Stomach smooth muscle (tissue), 2 donors: ENCODE results near the gene P2RY12.

ENCODE experiments used
- H3K27ac ChIP-seq: one replicate; pipeline ENCODE4 v1.7.0; 2013; ENCODE audit warnings: mild to moderate bottlenecking, low read length, inconsistent platforms
- H3K27me3 ChIP-seq, 2 donors: one replicate each; pipeline ENCODE4 v1.7.0; 2013; ENCODE audit warnings: low read length in 2 of 2; ENCODE audit not compliant: insufficient read depth in 2 of 2, control insufficient read depth in 1 of 2
- H3K36me3 ChIP-seq, 2 donors: one replicate each; pipeline ENCODE4 v1.7.0; 2013; ENCODE audit warnings: low read length in 2 of 2; ENCODE audit not compliant: control insufficient read depth in 2 of 2, insufficient read depth in 2 of 2
- H3K4me1 ChIP-seq: one replicate; pipeline ENCODE4 v1.7.0; 2013; ENCODE audit warnings: low read length; ENCODE audit not compliant: control insufficient read depth, insufficient read depth
- H3K4me3 ChIP-seq, 2 donors: one replicate each; pipeline ENCODE4 v1.7.0; 2013; ENCODE audit warnings: low read length in 2 of 2
- H3K9ac ChIP-seq, 2 donors: one replicate each; pipeline ENCODE4 v1.7.0; 2013; ENCODE audit warnings: low read length in 2 of 2, mild to moderate bottlenecking in 1 of 2
- H3K9me3 ChIP-seq, 2 donors: one replicate each; pipeline ENCODE4 v1.7.0; 2013; ENCODE audit warnings: low read length in 2 of 2; ENCODE audit not compliant: control insufficient read depth in 2 of 2
- donor health status: healthy.
- donor health status: Pancreatic carcinoma.

Gene P2RY12

DNA sequence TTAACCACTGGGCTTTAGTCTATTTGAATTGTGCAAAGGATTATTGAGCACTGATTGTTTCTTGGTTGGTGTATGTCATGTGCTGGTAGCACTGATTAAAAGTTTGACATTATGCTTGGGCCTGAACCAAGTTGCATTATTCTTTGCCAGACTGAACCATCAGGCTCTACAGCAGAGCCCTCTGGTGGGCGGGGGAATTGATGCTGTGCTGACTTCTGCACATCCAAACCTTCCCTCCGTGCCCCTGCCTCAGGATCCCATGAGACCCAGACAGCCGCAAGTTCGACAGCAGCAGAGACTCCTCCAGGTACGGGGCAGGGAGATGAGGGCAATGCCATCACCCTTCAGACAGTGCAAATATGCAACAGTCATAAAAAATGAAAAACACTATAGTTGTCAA, 28.4 kb upstream of the P2RY12 start:
- Histone ChIP-seq H3K9me3 (no peaks in the 10 kb centered on the region), H3K4me1 (no peaks in the 10 kb centered on the region), H3K4me3 (no peak overlapping the region), H3K27ac (no peak overlapping the region), H3K36me3 (no peaks in the 10 kb centered on the region), H3K27me3 (no peaks in the 10 kb centered on the region), H3K9ac (no peak overlapping the region)

DNA sequence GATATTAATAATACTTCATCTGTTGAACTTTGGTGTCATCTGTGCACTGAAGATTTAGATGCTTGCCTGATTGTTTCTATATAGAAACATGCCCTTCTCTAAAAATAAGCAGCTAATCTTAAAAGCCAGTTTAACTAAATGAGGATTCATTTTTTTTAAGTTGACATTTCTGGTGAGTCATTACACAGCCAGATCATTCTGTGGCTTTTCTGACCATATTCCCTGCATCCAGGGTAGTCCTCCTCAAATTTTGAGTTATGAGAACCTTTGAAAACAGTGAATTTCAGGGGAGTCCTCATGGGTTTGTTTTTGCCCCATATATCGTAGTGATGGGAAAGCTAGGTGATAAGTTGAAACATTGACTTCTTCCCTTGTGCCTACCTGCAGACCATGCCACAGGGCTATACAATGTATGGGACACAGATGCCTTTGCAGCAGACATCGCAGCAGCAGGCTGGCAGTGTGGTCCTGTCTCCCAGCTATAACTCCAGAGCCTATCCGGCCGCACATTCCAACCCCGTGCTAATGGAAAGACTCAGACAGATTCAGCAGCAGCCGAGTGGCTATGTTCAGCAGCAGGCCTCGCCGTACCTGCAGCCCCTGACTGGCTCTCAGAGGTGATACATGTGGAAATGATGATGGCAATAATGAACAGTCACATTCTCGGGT, 26.5 kb upstream of the P2RY12 start:
- H3K9ac ChIP-seq, result no peak overlapping the region
- H3K9me3 ChIP-seq, result no peaks in the 10 kb centered on the region
- no peaks in the 10 kb centered on the region for H3K27me3 ChIP-seq
- no peaks in the 10 kb centered on the region for H3K4me1 ChIP-seq
- no peak overlapping the region for H3K4me3 ChIP-seq
- H3K27ac ChIP-seq, result no peak overlapping the region
- no peaks in the 10 kb centered on the region for H3K36me3 ChIP-seq

DNA sequence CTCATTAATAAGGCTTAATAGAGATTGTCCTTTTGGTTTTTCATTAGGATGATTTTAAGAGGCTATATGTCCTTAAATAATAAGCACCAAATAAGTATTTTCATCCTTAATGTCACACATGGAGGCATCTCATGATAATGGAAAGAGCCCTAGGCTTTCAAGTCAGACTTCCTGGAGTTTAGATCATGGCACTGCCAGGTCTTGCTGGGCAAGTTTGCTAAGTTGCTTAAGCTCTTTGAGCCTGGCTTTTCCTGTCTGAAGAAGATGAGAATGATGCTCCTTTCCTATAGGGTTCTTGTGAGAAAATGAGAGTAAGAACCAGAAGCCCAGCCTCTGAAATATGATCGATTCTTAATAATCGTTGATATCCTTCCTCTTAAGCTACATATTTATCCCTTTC, 23.4 kb upstream of the P2RY12 start:
- no peak overlapping the region for H3K9ac ChIP-seq
- H3K9me3 ChIP-seq, result no peaks in the 10 kb centered on the region
- H3K36me3 ChIP-seq, result no peaks in the 10 kb centered on the region
- no peak overlapping the region for H3K4me3 ChIP-seq
- H3K27me3 ChIP-seq, result no peaks in the 10 kb centered on the region
- no peaks in the 10 kb centered on the region for H3K4me1 ChIP-seq
- no peak overlapping the region for H3K27ac ChIP-seq

DNA sequence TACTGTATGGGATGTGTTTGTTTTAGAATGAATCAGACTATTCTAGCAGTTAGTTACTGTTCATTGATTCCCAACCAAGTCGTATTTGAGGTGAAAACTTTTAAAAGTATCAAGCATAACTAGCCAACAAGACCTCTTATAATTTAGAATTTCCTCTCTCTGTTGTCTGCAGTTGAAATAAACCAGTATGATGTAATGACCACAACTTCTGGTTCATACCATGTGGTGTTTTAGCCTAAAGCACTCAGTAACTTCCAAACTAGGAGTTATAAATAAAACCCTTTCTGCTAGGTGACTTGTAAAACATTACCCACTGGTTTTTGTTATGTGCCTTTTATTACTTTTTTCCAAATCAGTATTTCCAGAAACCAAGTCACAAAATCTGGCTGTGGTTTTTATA, 19.8 kb upstream of the P2RY12 start:
- Histone ChIP-seq H3K9ac (no peak overlapping the region), H3K4me3 (no peak overlapping the region), H3K27ac (no peak overlapping the region), H3K4me1 (no peaks in the 10 kb centered on the region), H3K36me3 (no peaks in the 10 kb centered on the region), H3K9me3 (no peaks in the 10 kb centered on the region), H3K27me3 (no peaks in the 10 kb centered on the region)

DNA sequence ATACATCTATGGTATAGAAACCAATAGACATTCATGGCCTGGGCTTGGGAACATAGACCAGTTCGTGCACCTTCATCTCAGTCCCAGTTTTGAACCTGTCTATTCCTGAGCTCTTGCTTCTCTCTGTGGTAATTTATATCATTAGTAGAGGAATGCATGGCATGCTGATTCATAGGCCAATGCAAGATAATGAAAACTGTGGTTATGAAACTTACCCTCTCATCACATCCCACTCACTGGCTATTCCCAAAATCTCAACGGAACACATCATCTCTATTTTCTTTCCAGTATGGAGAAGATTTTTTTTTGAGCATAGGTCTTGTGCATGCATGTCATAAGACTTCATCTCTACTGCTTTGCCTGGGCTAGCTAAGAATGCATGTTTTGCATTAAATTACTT, 18.7 kb upstream of the P2RY12 start:
- H3K36me3 ChIP-seq, result no peaks in the 10 kb centered on the region
- no peaks in the 10 kb centered on the region for H3K27me3 ChIP-seq
- H3K27ac ChIP-seq, result no peak overlapping the region
- H3K9me3 ChIP-seq, result no peaks in the 10 kb centered on the region
- no peak overlapping the region for H3K9ac ChIP-seq
- no peaks in the 10 kb centered on the region for H3K4me1 ChIP-seq
- H3K4me3 ChIP-seq, result no peak overlapping the region

DNA sequence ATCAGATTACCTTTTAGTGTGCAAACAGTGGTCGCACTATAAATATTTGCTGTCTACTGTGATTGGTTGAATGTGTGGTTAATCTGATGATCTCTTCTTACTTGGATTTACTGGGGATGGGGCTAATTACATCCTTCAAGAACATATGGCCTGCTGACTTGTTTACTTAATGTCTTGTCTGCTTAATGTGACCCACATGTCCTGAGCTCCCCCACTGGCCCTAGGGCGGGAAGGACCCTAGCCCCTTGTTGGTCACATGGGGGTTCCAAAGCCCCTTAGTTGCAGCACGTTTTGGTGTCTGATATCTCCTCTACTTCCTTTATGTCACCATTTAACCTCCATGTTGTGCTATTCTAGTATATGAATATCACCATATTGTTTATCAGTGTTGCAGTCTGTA, 17.8 kb upstream of the P2RY12 start:
- Histone ChIP-seq H3K4me1 (no peaks in the 10 kb centered on the region), H3K4me3 (no peak overlapping the region), H3K27me3 (no peaks in the 10 kb centered on the region), H3K9me3 (no peaks in the 10 kb centered on the region), H3K9ac (no peak overlapping the region), H3K36me3 (no peaks in the 10 kb centered on the region), H3K27ac (no peak overlapping the region)

DNA sequence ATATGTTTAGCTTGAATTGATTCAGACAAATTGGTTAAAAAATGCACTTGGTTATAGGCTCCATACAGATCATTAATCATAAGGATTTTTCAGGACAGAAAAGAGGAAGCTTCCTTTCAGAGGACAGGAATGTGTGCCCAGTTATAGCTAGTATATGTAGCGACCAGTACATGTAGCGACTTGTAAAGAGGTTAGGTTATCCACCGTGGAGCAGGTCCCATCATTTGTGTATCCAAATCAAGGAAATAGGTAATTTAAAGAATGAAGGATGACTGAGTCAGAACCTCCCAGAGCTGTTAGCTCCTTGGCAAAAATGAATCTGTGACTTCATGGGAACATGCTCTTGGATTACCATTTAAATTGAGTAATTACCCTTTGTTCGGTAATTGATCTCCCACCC, 15.8 kb upstream of the P2RY12 start:
- no peak overlapping the region for H3K27ac ChIP-seq
- no peaks in the 10 kb centered on the region for H3K4me1 ChIP-seq
- no peak overlapping the region for H3K4me3 ChIP-seq
- H3K36me3 ChIP-seq, result no peaks in the 10 kb centered on the region
- no peak overlapping the region for H3K9ac ChIP-seq
- no peaks in the 10 kb centered on the region for H3K27me3 ChIP-seq
- H3K9me3 ChIP-seq, result no peaks in the 10 kb centered on the region

DNA sequence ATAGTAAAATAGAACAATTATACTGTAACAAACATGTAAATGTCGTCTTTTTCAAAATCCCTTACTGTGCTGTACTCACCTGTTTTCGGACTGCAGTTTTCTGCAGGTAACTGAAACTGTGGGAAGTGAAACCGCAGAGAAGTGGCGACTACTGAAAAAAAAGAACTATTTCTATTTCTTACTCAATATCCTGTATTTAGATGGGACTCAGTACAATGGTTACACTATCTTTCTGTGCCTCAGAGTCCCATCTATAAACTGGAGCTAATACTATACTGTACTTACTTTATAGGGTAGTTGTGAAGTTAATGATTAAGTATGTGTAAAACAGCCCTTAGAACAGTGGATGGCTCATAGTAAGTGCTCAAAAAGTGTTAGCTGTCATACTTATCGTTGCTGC, 14.3 kb upstream of the P2RY12 start:
- Histone ChIP-seq H3K4me1 (no peaks in the 10 kb centered on the region), H3K36me3 (no peaks in the 10 kb centered on the region), H3K27ac (no peak overlapping the region), H3K9ac (no peak overlapping the region), H3K4me3 (no peak overlapping the region), H3K27me3 (no peaks in the 10 kb centered on the region), H3K9me3 (no peaks in the 10 kb centered on the region)

DNA sequence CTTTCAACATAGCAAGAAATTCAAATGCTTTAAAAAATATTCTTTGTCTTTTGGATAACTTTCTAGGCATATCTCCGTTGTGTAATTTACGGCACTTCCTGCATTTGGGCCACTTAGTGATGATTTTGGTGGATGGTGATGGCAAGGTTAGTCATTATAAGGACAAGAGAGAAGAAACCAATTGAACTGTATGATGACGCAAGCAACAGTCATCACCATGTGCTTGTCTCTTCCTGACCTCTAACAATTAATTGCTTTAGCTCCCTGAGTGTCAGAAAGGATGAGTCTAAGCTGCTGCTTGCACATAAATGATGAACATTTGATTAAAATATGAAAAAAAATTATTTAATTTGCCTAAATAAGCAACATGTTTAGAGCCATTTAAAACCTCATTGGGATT, 11.3 kb upstream of the P2RY12 start:
- Histone ChIP-seq H3K27me3 (no peaks in the 10 kb centered on the region), H3K4me3 (no peak overlapping the region), H3K27ac (no peak overlapping the region), H3K36me3 (no peaks in the 10 kb centered on the region), H3K4me1 (no peaks in the 10 kb centered on the region), H3K9me3 (no peaks in the 10 kb centered on the region), H3K9ac (no peak overlapping the region)

DNA sequence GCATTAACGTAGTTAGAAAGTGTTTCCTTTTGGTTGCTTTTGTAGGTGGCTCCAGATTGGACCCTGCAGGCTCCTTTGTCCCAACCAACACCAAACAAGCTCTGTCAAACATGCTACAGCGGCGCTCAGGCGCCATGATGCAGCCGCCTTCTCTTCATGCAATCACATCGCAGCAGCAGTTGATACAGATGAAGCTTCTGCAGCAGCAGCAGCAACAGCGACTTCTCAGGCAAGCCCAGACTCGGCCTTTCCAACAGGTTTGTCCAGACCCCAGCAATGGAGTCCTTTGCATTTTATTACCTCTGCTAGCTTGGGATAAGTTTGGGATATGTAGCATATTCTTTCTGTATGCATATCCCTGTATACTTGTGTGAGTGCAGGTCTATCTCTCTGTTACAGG, 10.1 kb upstream of the P2RY12 start:
- no peak overlapping the region for H3K27ac ChIP-seq

DNA sequence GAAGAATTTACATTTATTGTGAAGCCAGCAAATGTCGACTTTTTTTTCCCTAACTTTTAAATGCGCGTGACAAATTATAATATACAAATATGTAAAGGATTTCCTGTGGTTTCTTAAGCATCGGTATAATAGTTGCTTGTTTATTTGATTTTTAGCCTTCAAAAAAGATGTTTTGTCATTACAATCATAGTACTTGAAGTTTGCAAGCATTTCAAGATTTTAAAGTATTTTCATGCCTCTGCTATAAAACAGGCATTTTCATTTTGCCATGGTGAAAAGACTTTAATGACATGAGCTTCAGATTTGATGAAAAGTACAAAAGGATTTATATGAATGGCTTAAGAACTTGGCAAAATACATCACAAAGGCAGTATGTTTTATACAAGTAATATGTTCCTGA, 9.4 kb upstream of the P2RY12 start:
- Histone ChIP-seq H3K4me3 (no peak overlapping the region), H3K4me1 (no peaks in the 10 kb centered on the region), H3K36me3 (no peaks in the 10 kb centered on the region), H3K9ac (no peak overlapping the region), H3K27ac (no peak overlapping the region), H3K9me3 (no peaks in the 10 kb centered on the region), H3K27me3 (no peaks in the 10 kb centered on the region)

More for the DNA sequence above, 10.1 kb upstream of the P2RY12 start:
- Histone ChIP-seq H3K4me3 (no peak overlapping the region), H3K4me1 (no peaks in the 10 kb centered on the region), H3K9ac (no peak overlapping the region), H3K27me3 (no peaks in the 10 kb centered on the region), H3K36me3 (no peaks in the 10 kb centered on the region), H3K9me3 (no peaks in the 10 kb centered on the region)
